Upper lobe of right lung (tissue), 1 donor: ENCODE results near the gene GPR153. TPM values are rescaled to one million over a fixed set of nuclear protein-coding genes. Genes with fewer than 3 reads are reported as not detected.
A peak's percentile ranks its signal among the peaks of the same experiment; 100 is the strongest.
"Not testable (repeated sequence)": the region's sequence is repeated elsewhere in the genome, so short reads cannot be mapped to it uniquely, and the experiment has no call there.

Experiments
- ATAC-seq: fragments of 200-7000 bp; cut with Tn5 transposase; one replicate; pipeline ENCODE4 v1.9.1; 2020; ENCODE audit warnings: mild to moderate bottlenecking, moderate library complexity
- DNase-seq: peaks from one replicate; pipeline ENCODE4 v3.0.0-alpha.2; 2020
- H3K27ac ChIP-seq: fragments of 200-600 bp; one replicate; pipeline ENCODE4 v1.8.0; 2022
- H3K27me3 ChIP-seq: fragments of 200-600 bp; one replicate; pipeline ENCODE4 v1.8.0; 2022; ENCODE audit warnings: mild to moderate bottlenecking
- H3K36me3 ChIP-seq: fragments of 200-600 bp; one replicate; pipeline ENCODE4 v1.8.0; 2022
- H3K4me1 ChIP-seq: fragments of 200-600 bp; one replicate; pipeline ENCODE4 v1.8.0; 2022
- H3K4me3 ChIP-seq: fragments of 200-600 bp; one replicate; pipeline ENCODE4 v1.8.0; 2022; ENCODE audit warnings: mild to moderate bottlenecking
- H3K9me3 ChIP-seq: fragments of 200-600 bp; one replicate; pipeline ENCODE4 v1.8.0; 2022
- intact Hi-C: fragments of 100-400 bp; cut with DNase I; formaldehyde crosslinking; loops from one replicate; pipeline ENCODE4 v1.11.0; 2022
- long read RNA-seq: library from polyadenylated mRNA; unstranded; transcript quantifications from one replicate; pipeline ENCODE4 v2.0.0, GENCODE V29; 2021
- total RNA-seq: library from RNA; stranded (reverse); fragmentation: NEBNext Ultra II Directional; extraction: Animal tissue kit (Norgen Biotek cat#: 25700); gene quantifications from one replicate; pipeline ENCODE4 v1.2.1, GENCODE V29; 2021
- TF ChIP-seq, protein P1 (sequence below): fragments of 200-600 bp; IDR thresholded peaks from one replicate; pipeline ENCODE4 v1.8.0; 2022; ENCODE audit warnings: antibody characterized with exemption
- donor health status: DM: no; HTN: yes; CAD: no; lungs with severe emphysema.

GPR153 gene
- 16.9 TPM for total RNA-seq
- long read RNA-seq, full-length matches to known transcripts, result 11 of 89 reads
- long read RNA-seq, partial matches to known transcripts, result 17 of 89 reads
- long read RNA-seq, other reads (novel, unspliced or antisense), result 61 of 89 reads

DNA sequence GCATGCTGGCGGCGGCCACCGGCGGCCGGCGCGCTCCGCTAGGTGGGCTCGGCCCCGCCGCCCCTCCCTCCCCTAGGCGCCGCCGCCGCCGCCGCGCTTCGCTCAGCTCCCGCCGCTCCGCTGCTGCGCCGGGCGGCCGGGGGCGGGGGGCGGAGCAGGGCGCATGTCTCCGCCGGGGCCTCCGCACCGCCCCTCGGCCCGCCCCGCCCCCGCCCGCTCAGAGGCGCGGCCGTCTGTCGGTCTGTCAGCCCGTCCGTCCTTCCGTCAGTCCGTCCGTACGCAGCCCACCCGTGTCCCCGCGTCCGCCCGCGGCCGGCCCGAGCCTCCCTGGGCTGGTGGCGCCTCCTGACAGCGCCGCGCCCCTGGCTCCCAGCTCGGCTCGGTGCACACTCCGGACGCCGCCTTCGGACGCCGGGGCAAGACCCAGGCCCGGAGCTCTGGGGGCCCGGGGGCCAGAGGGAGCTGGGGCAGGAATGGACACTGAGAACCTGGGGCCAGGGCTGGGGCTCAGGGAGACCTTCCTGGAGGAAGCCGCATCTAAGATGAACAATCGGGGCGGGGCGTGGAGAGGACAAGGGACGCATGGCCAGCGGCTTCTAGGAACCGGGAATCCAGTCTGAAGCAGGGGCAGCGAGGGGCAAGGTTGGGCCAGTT, at the start of gene GPR153:
TSS of gene GPR153 (minus strand) at position 138 of the 654 bp plus-strand sequence. CDS start 6,193 bp downstream, outside the sequence.
- peaks cover 9% of the 10 kb centered on the region for H3K4me1 ChIP-seq
- intact Hi-C loops, result no loop called here
- peak; percentile 72 for ATAC-seq
- peak within 1 kb of the TSS; percentile 67 for H3K4me3 ChIP-seq
- TF ChIP-seq, protein P1, sequence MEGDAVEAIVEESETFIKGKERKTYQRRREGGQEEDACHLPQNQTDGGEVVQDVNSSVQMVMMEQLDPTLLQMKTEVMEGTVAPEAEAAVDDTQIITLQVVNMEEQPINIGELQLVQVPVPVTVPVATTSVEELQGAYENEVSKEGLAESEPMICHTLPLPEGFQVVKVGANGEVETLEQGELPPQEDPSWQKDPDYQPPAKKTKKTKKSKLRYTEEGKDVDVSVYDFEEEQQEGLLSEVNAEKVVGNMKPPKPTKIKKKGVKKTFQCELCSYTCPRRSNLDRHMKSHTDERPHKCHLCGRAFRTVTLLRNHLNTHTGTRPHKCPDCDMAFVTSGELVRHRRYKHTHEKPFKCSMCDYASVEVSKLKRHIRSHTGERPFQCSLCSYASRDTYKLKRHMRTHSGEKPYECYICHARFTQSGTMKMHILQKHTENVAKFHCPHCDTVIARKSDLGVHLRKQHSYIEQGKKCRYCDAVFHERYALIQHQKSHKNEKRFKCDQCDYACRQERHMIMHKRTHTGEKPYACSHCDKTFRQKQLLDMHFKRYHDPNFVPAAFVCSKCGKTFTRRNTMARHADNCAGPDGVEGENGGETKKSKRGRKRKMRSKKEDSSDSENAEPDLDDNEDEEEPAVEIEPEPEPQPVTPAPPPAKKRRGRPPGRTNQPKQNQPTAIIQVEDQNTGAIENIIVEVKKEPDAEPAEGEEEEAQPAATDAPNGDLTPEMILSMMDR, result no peak
- peak; percentile 77 for DNase-seq
- peaks cover 4% of the 10 kb centered on the region for H3K27me3 ChIP-seq
- no peaks in the 10 kb centered on the region for H3K9me3 ChIP-seq
- H3K27ac ChIP-seq, result peak within 1 kb of the TSS; percentile 70
- H3K36me3 ChIP-seq, result no peaks in the 10 kb centered on the region

DNA sequence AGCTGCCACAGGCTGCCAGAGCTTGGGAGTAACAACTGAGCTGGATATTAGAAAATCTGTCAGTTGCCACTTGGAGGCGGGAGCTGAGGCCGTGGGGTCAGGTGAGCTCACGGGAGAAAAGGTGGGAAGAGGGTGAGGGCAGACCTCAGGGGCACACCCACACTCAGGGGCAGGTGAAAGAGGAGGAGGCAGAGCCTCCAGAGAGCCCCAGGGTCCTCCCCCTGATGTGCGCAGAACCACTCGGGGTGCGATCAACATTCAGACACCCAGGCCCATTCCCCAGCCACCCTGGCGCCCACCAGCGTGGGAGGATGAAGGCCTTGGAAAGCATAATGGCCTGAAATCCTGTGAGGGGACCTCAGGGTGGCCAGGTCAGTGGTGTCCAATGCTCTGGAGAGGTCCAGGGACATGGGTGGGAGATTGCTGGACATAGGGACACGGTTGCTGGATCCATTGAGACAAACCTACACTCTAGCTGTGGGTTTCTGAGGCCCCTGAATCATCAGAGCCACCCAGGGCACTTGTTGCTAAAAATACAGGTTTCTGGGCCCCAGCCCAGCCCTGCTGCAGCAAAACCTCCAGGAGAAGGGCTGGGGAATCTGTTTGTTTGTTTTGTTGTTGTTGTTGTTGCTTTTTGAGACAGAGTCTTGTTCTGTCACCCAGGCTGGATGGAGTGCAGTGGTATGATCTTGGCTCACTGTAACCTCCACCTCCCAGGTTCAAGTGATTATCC, 49.4 kb upstream of the GPR153 start:
- no peaks in the 10 kb centered on the region for H3K36me3 ChIP-seq
- no peaks in the 10 kb centered on the region for H3K27me3 ChIP-seq
- H3K4me1 ChIP-seq, result no peaks in the 10 kb centered on the region
- H3K27ac ChIP-seq, result no peak overlapping the region
- no peak overlapping the region for H3K4me3 ChIP-seq
- intact Hi-C loops, result no loop called here
- H3K9me3 ChIP-seq, result no peaks in the 10 kb centered on the region
- ATAC-seq (no peak), DNase-seq (no peak)
- TF ChIP-seq, protein P1, result no peak

DNA sequence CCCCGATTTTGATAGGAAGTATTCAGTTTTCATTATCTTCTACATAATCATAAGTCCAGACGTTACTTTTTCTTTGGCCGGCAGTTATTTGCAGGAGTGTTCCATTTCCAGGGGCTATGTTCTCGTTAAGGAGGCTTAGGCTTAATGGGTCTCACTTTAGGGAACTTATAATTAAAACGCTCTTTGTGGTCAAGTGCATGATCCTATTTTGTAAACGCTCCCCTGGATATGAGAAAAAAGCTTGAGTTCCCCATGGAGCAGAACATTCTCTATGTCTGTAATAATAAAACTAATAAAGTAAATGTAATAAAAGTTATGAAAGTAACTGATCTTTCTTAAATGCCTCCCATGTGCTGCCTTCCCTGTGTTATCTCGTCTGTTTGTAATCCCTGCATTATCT, 48.7 kb upstream of the GPR153 start:
- Histone ChIP-seq H3K9me3 (no peaks in the 10 kb centered on the region), H3K36me3 (no peaks in the 10 kb centered on the region), H3K27ac (no peak overlapping the region), H3K4me3 (no peak overlapping the region), H3K27me3 (no peaks in the 10 kb centered on the region), H3K4me1 (no peaks in the 10 kb centered on the region)
- DNase-seq (no peak), ATAC-seq (no peak)
- intact Hi-C loops, result no loop called here
- TF ChIP-seq, protein P1, result no peak

DNA sequence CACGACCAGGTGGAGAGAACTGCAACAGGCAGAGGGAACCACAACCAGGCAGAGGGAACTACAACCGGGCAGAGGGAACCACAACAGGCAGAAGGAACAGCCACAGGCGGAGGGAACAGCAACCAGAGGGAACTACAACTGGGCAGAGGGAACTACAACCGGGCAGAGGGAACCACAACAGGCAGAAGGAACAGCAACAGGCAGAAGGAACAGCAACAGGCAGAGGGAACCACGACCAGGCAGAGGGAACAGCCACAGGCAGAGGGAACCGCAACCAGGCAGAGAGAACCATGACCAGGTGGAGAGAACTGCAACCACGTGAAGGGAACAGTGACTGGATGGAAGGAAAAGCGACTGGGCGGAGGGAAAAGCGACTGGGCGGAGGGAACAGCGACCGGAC, 47.6 kb upstream of the GPR153 start:
- intact Hi-C loops, result no loop called here
- TF ChIP-seq, protein P1, result no peak
- Histone ChIP-seq H3K36me3 (no peaks in the 10 kb centered on the region), H3K9me3 (no peaks in the 10 kb centered on the region), H3K27ac (no peak overlapping the region), H3K4me1 (no peaks in the 10 kb centered on the region), H3K27me3 (no peaks in the 10 kb centered on the region), H3K4me3 (no peak overlapping the region)
- ATAC-seq (no peak), DNase-seq (no peak)

DNA sequence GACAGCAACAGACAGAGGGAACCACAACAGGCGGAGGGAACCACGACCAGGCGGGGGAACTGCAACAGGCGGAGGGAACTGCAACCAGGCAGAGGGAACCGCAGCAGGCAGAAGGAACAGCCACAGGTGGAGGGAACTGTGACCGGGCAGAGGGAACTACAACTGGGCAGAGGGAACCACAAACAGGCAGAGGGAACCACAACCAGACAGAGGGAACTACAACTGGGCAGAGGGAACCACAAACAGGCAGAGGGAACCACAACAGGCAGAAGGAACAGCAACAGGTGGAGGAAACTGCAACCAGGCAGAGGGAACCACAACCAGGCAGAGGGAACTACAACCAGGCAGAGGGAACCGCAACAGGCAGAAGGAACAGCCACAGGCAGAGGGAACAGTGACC, 46.8 kb upstream of the GPR153 start:
- DNase-seq, H3K27me3 ChIP-seq, H3K9me3 ChIP-seq, intact Hi-C loops, H3K4me3 ChIP-seq, H3K27ac ChIP-seq, H3K4me1 ChIP-seq, H3K36me3 ChIP-seq: not testable (repeated sequence)
- peak; percentile 50 for ATAC-seq

DNA sequence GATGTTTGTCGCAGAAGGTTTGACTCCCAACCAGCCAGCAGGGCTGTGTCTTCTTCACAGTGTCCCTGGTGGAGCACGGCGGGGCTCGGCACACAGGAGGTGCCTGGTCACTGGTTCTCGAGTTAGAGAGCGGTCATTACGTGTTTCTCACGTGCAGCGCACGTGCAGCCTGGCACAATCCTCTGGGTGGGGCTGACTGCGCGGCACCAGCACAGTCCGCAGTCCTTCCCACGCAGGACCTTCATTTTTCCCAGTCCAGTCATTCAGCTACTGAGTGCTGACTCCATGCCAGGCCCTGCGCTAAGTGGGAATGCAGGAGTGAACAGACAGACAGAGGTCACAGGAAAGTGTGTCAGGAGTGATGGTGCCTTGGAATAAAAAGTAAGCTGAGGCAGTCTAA, 46.2 kb upstream of the GPR153 start:
- no peak for DNase-seq
- Histone ChIP-seq H3K4me3 (no peak overlapping the region), H3K27me3 (no peaks in the 10 kb centered on the region), H3K9me3 (no peaks in the 10 kb centered on the region), H3K27ac (no peak overlapping the region), H3K36me3 (no peaks in the 10 kb centered on the region), H3K4me1 (no peaks in the 10 kb centered on the region)
- no peak for ATAC-seq
- intact Hi-C loops, result no loop called here
- TF ChIP-seq, protein P1, result no peak
